Trophoblast cell (in vitro differentiated cells and primary cell): ENCODE data around the gene GPR35.

Experiments
- DNase-seq, 2 donors: peaks; one replicate each; pipeline ENCODE4 v3.0.0-alpha.2; 2016
- H2AFZ ChIP-seq: 2 replicates; pipeline ENCODE4 v1.6.1; 2013; ENCODE audit warnings: low read length, moderate library complexity, mild to moderate bottlenecking; ENCODE audit not compliant: insufficient read depth, poor library complexity
- H2AK5ac ChIP-seq: 2 replicates; pipeline ENCODE4 v1.6.1; 2013; ENCODE audit warnings: mild to moderate bottlenecking, low read length
- H2BK120ac ChIP-seq: 2 replicates; pipeline ENCODE4 v1.6.1; 2013; ENCODE audit warnings: low read length, mild to moderate bottlenecking, moderate library complexity; ENCODE audit not compliant: insufficient read depth, poor library complexity
- H2BK12ac ChIP-seq: 2 replicates; pipeline ENCODE4 v1.6.1; 2013; ENCODE audit warnings: mild to moderate bottlenecking, low read length, moderate library complexity
- H2BK5ac ChIP-seq: 2 replicates; pipeline ENCODE4 v1.6.1; 2013; ENCODE audit warnings: low read length, low read depth, moderate library complexity, mild to moderate bottlenecking; ENCODE audit not compliant: poor library complexity
- H3K14ac ChIP-seq: 2 replicates; pipeline ENCODE4 v1.6.1; 2013; ENCODE audit warnings: mild to moderate bottlenecking, low read length
- H3K18ac ChIP-seq: 2 replicates; pipeline ENCODE4 v1.6.1; 2013; ENCODE audit warnings: mild to moderate bottlenecking, low read length
- H3K23ac ChIP-seq: 2 replicates; pipeline ENCODE4 v1.6.1; 2013; ENCODE audit warnings: low read length
- H3K27ac ChIP-seq: 2 replicates; pipeline ENCODE4 v1.5.1; 2013; ENCODE audit warnings: low read depth, mild to moderate bottlenecking, inconsistent platforms, low read length, moderate library complexity
- H3K27me3 ChIP-seq: 2 replicates; pipeline ENCODE4 v1.6.1; 2013; ENCODE audit warnings: inconsistent platforms, mild to moderate bottlenecking, low read length, moderate library complexity; ENCODE audit not compliant: insufficient read depth
- H3K36me3 ChIP-seq, 2 experiments: 1 replicate in 1 of 2; 2 replicates in 1 of 2; pipeline ENCODE4 v1.6.1; 2013; ENCODE audit warnings: low read length in 2 of 2, mild to moderate bottlenecking in 2 of 2, moderate library complexity in 1 of 2; ENCODE audit not compliant: insufficient read depth in 2 of 2, control insufficient read depth in 1 of 2
- H3K4ac ChIP-seq: 2 replicates; pipeline ENCODE4 v1.6.1; 2013; ENCODE audit warnings: low read depth, mild to moderate bottlenecking, low read length, moderate library complexity
- H3K4me1 ChIP-seq, 2 experiments: 1 replicate in 1 of 2; 2 replicates in 1 of 2; pipeline ENCODE4 v1.6.1; 2013; ENCODE audit warnings: low read length in 2 of 2, mild to moderate bottlenecking in 2 of 2, moderate library complexity in 1 of 2; ENCODE audit not compliant: insufficient read depth in 2 of 2, control insufficient read depth in 1 of 2
- H3K4me2 ChIP-seq: 2 replicates; pipeline ENCODE4 v1.6.1; 2013; ENCODE audit warnings: inconsistent platforms, mild to moderate bottlenecking, low read length, moderate library complexity
- H3K4me3 ChIP-seq: 2 replicates; pipeline ENCODE4 v1.5.1; 2013; ENCODE audit warnings: mild to moderate bottlenecking, low read depth, low read length, inconsistent platforms
- H3K79me1 ChIP-seq: one replicate; pipeline ENCODE4 v1.6.1; 2013; ENCODE audit warnings: low read length
- H3K79me2 ChIP-seq: 2 replicates; pipeline ENCODE4 v1.6.1; 2013; ENCODE audit warnings: low read length, mild to moderate bottlenecking; ENCODE audit not compliant: control insufficient read depth, insufficient read depth, poor library complexity
- H3K9ac ChIP-seq: 2 replicates; pipeline ENCODE4 v1.6.1; 2013; ENCODE audit warnings: mild to moderate bottlenecking, low read length
- H3K9me3 ChIP-seq: 2 replicates; pipeline ENCODE4 v1.6.1; 2013; ENCODE audit warnings: low read depth, mild to moderate bottlenecking, control low read depth, inconsistent platforms, low read length; ENCODE audit not compliant: insufficient read depth
- H4K12ac ChIP-seq: 2 replicates; pipeline ENCODE4 v1.6.1; 2013; ENCODE audit warnings: low read depth, mild to moderate bottlenecking, low read length, moderate library complexity
- H4K8ac ChIP-seq: 2 replicates; pipeline ENCODE4 v1.6.1; 2013; ENCODE audit warnings: low read depth, mild to moderate bottlenecking, low read length, moderate library complexity
- H4K91ac ChIP-seq: one replicate; pipeline ENCODE4 v1.6.1; 2013; ENCODE audit warnings: low read depth, mild to moderate bottlenecking, low read length, moderate library complexity
- WGBS: extraction: QIAGEN DNeasy Blood & Tissue Kit; methylation state at CpG from one replicate; pipeline ENCODE4 v1.1.7; 2013; ENCODE audit warnings: missing lambda C conversion rate; ENCODE audit not compliant: insufficient read length, insufficient coverage; ENCODE audit errors: extremely low coverage; 5-methylcytosine and 5-hydroxymethylcytosine counted together

Gene GPR35

GRCh38 chr2:240602266-240603050, 22.8 kb upstream of the GPR35 start:
- H4K12ac ChIP-seq = no peak overlapping the region
- no peak overlapping the region for H3K23ac ChIP-seq
- no peak overlapping the region for H2BK5ac ChIP-seq
- no peaks in the 10 kb centered on the region for H3K27me3 ChIP-seq
- peaks cover 16 to 18% of the 10 kb centered on the region in 2 experiments for H3K36me3 ChIP-seq
- no peak overlapping the region for H3K14ac ChIP-seq
- no peak overlapping the region for H2AK5ac ChIP-seq
- no peak overlapping the region for H4K91ac ChIP-seq
- H3K9ac ChIP-seq = no peak overlapping the region
- H4K8ac ChIP-seq = no peak overlapping the region
- no peak overlapping the region for H3K4me2 ChIP-seq
- H3K27ac ChIP-seq = no peak overlapping the region
- H2AFZ ChIP-seq = no peak overlapping the region
- no peak overlapping the region for H3K4me3 ChIP-seq
- H3K4ac ChIP-seq = no peak overlapping the region
- no CpG with 5 or more reads among the region's 32 CpGs for WGBS
- no peaks in the 10 kb centered on the region for H3K79me1 ChIP-seq
- no peak overlapping the region for H2BK120ac ChIP-seq
- H3K4me1 ChIP-seq = no peaks in the 10 kb centered on the region
- DNase-seq = no peak
- no peak overlapping the region for H3K18ac ChIP-seq
- H3K9me3 ChIP-seq = peaks cover 2% of the 10 kb centered on the region
- H3K79me2 ChIP-seq = no peaks in the 10 kb centered on the region
- no peak overlapping the region for H2BK12ac ChIP-seq

- Histone ChIP-seq H3K14ac (no peak overlapping the region), H4K12ac (no peak overlapping the region), H4K8ac (no peak overlapping the region), H3K79me2 (no peaks in the 10 kb centered on the region), H2BK120ac (no peak overlapping the region), H4K91ac (no peak overlapping the region), H3K9me3 (peaks cover 2% of the 10 kb centered on the region), H3K18ac (no peak overlapping the region), H2BK5ac (no peak overlapping the region), H2BK12ac (no peak overlapping the region), H2AFZ (no peak overlapping the region), H3K4me2 (no peak overlapping the region), H2AK5ac (no peak overlapping the region), H3K79me1 (no peaks in the 10 kb centered on the region), H3K27ac (no peak overlapping the region), H3K4me3 (no peak overlapping the region), H3K9ac (no peak overlapping the region), H3K27me3 (no peaks in the 10 kb centered on the region), H3K4me1 (no peaks in the 10 kb centered on the region), H3K23ac (no peak overlapping the region), H3K36me3 (peaks cover 12 to 13% of the 10 kb centered on the region in 2 experiments), H3K4ac (no peak overlapping the region)
- no CpG with 5 or more reads among the region's 22 CpGs for WGBS
- DNase-seq = no peak
Measured at GRCh38 chr2:240603081-240603835, 22.0 kb upstream of the GPR35 start.

DNA sequence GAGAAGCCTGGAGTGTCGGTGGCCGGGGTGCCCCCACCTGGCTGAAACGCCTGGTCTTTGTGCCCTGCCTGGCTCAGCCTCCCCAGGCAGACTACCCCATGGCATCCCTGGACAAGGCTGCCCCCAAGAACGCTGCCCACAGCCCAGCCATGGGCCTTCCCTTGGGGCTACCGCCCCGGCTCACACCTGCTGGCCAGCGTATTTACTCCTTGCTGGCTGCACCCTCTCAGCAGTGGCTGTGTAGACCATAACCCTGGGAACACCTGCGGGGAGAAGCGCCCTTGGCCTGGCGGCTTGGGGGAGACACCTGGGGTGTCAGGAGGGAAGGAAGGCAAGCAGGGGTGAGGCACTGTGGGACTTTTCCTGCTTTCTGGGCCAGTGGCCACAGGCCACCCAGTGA, 21.4 kb upstream of the GPR35 start:
- Histone ChIP-seq H3K36me3 (peaks cover 7% of the 10 kb centered on the region in 2 experiments), H3K9ac (no peak overlapping the region), H2BK120ac (no peak overlapping the region), H3K4me2 (no peak overlapping the region), H3K23ac (no peak overlapping the region), H3K18ac (no peak overlapping the region), H3K9me3 (peaks cover 2% of the 10 kb centered on the region), H4K12ac (no peak overlapping the region), H2BK5ac (no peak overlapping the region), H3K79me2 (no peaks in the 10 kb centered on the region), H3K14ac (no peak overlapping the region), H3K79me1 (no peaks in the 10 kb centered on the region), H3K4ac (no peak overlapping the region), H2BK12ac (no peak overlapping the region), H3K4me3 (no peak overlapping the region), H3K27me3 (no peaks in the 10 kb centered on the region), H4K91ac (no peak overlapping the region), H2AK5ac (no peak overlapping the region), H3K4me1 (no peaks in the 10 kb centered on the region), H2AFZ (no peak overlapping the region), H4K8ac (no peak overlapping the region), H3K27ac (no peak overlapping the region)
- no CpG with 5 or more reads among the region's 10 CpGs for WGBS
- DNase-seq = no peak

- no peak overlapping the region for H3K9ac ChIP-seq
- H3K4me2 ChIP-seq = no peak overlapping the region
- no peaks in the 10 kb centered on the region for H3K27me3 ChIP-seq
- H3K4ac ChIP-seq = no peak overlapping the region
- no peak overlapping the region for H2BK5ac ChIP-seq
- no peak overlapping the region for H3K23ac ChIP-seq
- H2AFZ ChIP-seq = no peak overlapping the region
- no peak overlapping the region for H2BK12ac ChIP-seq
- no peak overlapping the region for H3K18ac ChIP-seq
- peaks cover 4% of the 10 kb centered on the region in 2 experiments for H3K36me3 ChIP-seq
- H4K12ac ChIP-seq = no peak overlapping the region
- no peak overlapping the region for H3K27ac ChIP-seq
- H2BK120ac ChIP-seq = no peak overlapping the region
- no peak overlapping the region for H3K4me3 ChIP-seq
- no peak overlapping the region for H3K14ac ChIP-seq
- no CpG with 5 or more reads among the region's 11 CpGs for WGBS
- H3K4me1 ChIP-seq = no peaks in the 10 kb centered on the region
- no peaks in the 10 kb centered on the region for H3K79me1 ChIP-seq
- no peak overlapping the region for H4K8ac ChIP-seq
- H3K9me3 ChIP-seq = peaks cover 2% of the 10 kb centered on the region
- H3K79me2 ChIP-seq = no peaks in the 10 kb centered on the region
- peak in 1 of 2 donors; percentile 56 for DNase-seq
- H2AK5ac ChIP-seq = no peak overlapping the region
- no peak overlapping the region for H4K91ac ChIP-seq
Measured at GRCh38 chr2:240604291-240604938, 20.9 kb upstream of the GPR35 start.
